ENCODE results near the gene BSN. TPM values are rescaled to one million over a fixed set of nuclear protein-coding genes. Genes with fewer than 3 reads are reported as not detected.
"Not testable (repeated sequence)": the region's sequence is repeated elsewhere in the genome, so short reads cannot be mapped to it uniquely, and the experiment has no call there.

BSN gene
- total and polyA plus RNA-seq, 3 experiments from 2014 or later, result 0.33 to 0.46 TPM; not detected in 1

GRCh38 chr3:49674497-49674983 is 120.3 kb downstream of the BSN start:
- Mint-ChIP-seq H3K36me3 (peaks cover 3 to 50% (median 4%) of the 10 kb centered on the region in 3 donors), H3K9me3 (no peaks in the 10 kb centered on the region), H3K4me1 (peaks cover 30 to 50% (median 38%) of the 10 kb centered on the region in 3 donors), H3K4me3 (peak overlapping the region; percentile 93 to 99 (median 94)), H3K27me3 (no peaks in the 10 kb centered on the region), H3K27ac (peak overlapping the region; percentile 9 to 97 (median 76))
- Histone ChIP-seq H3K4me3 (ENCODE audit: low read length) (peak overlapping the region; percentile 84), H3K4me1 (ENCODE audit: insufficient read depth, low read length) (peaks cover 29% of the 10 kb centered on the region), H3K27me3 (ENCODE audit: insufficient read depth, low read length, poor library complexity, severe bottlenecking) (no peaks in the 10 kb centered on the region), H3K27ac (ENCODE audit: low read depth, low read length) (peak overlapping the region; percentile 80), H3K36me3 (ENCODE audit: insufficient read depth, low read length) (peaks cover 41% of the 10 kb centered on the region), H3K9me3 (ENCODE audit: low read length) (no peaks in the 10 kb centered on the region)
- ChIA-PET CTCF (interaction anchor here (4.3 kb wide), 1 partner anchor 135 kb away, joined by 21 read pairs; no protein-coding TSS in a partner anchor), POLR2A (no interaction called here)
- DNase-seq, result peak in 1 of 5 donors; percentile 63

GRCh38 chr3:49675912-49676311 is 121.6 kb downstream of the BSN start:
- no peaks in the 10 kb centered on the region for H3K27me3 Mint-ChIP-seq
- no peaks in the 10 kb centered on the region for H3K9me3 Mint-ChIP-seq
- CTCF ChIA-PET, result interaction anchor here (4.3 kb wide), 1 partner anchor 136 kb away, joined by 21 read pairs; no protein-coding TSS in a partner anchor
- peaks cover 3 to 63% (median 4%) of the 10 kb centered on the region in 3 donors for H3K36me3 Mint-ChIP-seq
- POLR2A ChIA-PET, result no interaction called here
- no peak overlapping the region for H3K4me3 ChIP-seq (ENCODE audit: low read length)
- peaks cover 32 to 54% (median 38%) of the 10 kb centered on the region in 3 donors for H3K4me1 Mint-ChIP-seq
- peak overlapping the region in 5 of 7 donors; percentile 57 to 98 (median 93) for H3K4me3 Mint-ChIP-seq
- DNase-seq, result no peak
- H3K27ac ChIP-seq (ENCODE audit: low read depth, low read length), result no peak overlapping the region
- no peak overlapping the region for H3K27ac Mint-ChIP-seq
- no peaks in the 10 kb centered on the region for H3K9me3 ChIP-seq (ENCODE audit: low read length)
- no peaks in the 10 kb centered on the region for H3K27me3 ChIP-seq (ENCODE audit: insufficient read depth, low read length, poor library complexity, severe bottlenecking)
- peaks cover 29% of the 10 kb centered on the region for H3K4me1 ChIP-seq (ENCODE audit: insufficient read depth, low read length)
- H3K36me3 ChIP-seq (ENCODE audit: insufficient read depth, low read length), result peaks cover 52% of the 10 kb centered on the region

GRCh38 chr3:49680493-49681231 is 126.4 kb downstream of the BSN start:
- no peak overlapping the region for H3K4me3 Mint-ChIP-seq
- CTCF ChIA-PET, result no interaction called here
- H3K27ac ChIP-seq (ENCODE audit: low read depth, low read length), result no peak overlapping the region
- peaks cover 56% of the 10 kb centered on the region for H3K36me3 ChIP-seq (ENCODE audit: insufficient read depth, low read length)
- H3K4me1 Mint-ChIP-seq, result peaks cover 8 to 26% (median 12%) of the 10 kb centered on the region in 3 donors
- peaks cover 3 to 86% (median 6%) of the 10 kb centered on the region in 3 donors for H3K36me3 Mint-ChIP-seq
- H3K9me3 Mint-ChIP-seq, result no peaks in the 10 kb centered on the region
- no peaks in the 10 kb centered on the region for H3K9me3 ChIP-seq (ENCODE audit: low read length)
- no peaks in the 10 kb centered on the region for H3K27me3 ChIP-seq (ENCODE audit: insufficient read depth, low read length, poor library complexity, severe bottlenecking)
- H3K4me3 ChIP-seq (ENCODE audit: low read length), result no peak overlapping the region
- H3K27me3 Mint-ChIP-seq, result peaks cover 0 to 1% of the 10 kb centered on the region in 2 donors
- H3K27ac Mint-ChIP-seq, result peak overlapping the region in 1 of 8 donors; percentile 82
- POLR2A ChIA-PET, result interaction anchor here (0.6 kb wide), 1 partner anchor 16 kb away, joined by 3 read pairs; no protein-coding TSS in a partner anchor
- no peak for DNase-seq
- H3K4me1 ChIP-seq (ENCODE audit: insufficient read depth, low read length), result peaks cover 11% of the 10 kb centered on the region

- H3K27me3 Mint-ChIP-seq, result peaks cover 0 to 1% of the 10 kb centered on the region in 2 donors
- no peaks in the 10 kb centered on the region for H3K9me3 Mint-ChIP-seq
- Histone ChIP-seq H3K4me1 (ENCODE audit: insufficient read depth, low read length) (peaks cover 6% of the 10 kb centered on the region), H3K36me3 (ENCODE audit: insufficient read depth, low read length) (peaks cover 51% of the 10 kb centered on the region), H3K4me3 (ENCODE audit: low read length) (no peak overlapping the region), H3K9me3 (ENCODE audit: low read length) (no peaks in the 10 kb centered on the region), H3K27ac (ENCODE audit: low read depth, low read length) (no peak overlapping the region), H3K27me3 (ENCODE audit: insufficient read depth, low read length, poor library complexity, severe bottlenecking) (no peaks in the 10 kb centered on the region)
- H3K36me3 Mint-ChIP-seq, result peaks cover 3 to 81% (median 5%) of the 10 kb centered on the region in 3 donors
- no peak overlapping the region for H3K4me3 Mint-ChIP-seq
- no peak overlapping the region for H3K27ac Mint-ChIP-seq
- peaks cover 4 to 24% (median 7%) of the 10 kb centered on the region in 3 donors for H3K4me1 Mint-ChIP-seq
- CTCF ChIA-PET, result no interaction called here
- POLR2A ChIA-PET, result no interaction called here
- no peak for DNase-seq
Observed at GRCh38 chr3:49681232-49681522, 126.9 kb downstream of the BSN start.

GRCh38 chr3:49681543-49681942 is 127.3 kb downstream of the BSN start:
- no peak for DNase-seq
- Mint-ChIP-seq H3K27me3 (peaks cover 0 to 1% of the 10 kb centered on the region in 2 donors), H3K4me3 (no peak overlapping the region), H3K9me3 (no peaks in the 10 kb centered on the region), H3K4me1 (peaks cover 3 to 23% (median 4%) of the 10 kb centered on the region in 3 donors), H3K36me3 (peaks cover 3 to 77% (median 4%) of the 10 kb centered on the region in 3 donors), H3K27ac (no peak overlapping the region)
- ChIA-PET POLR2A (no interaction called here), CTCF (interaction anchor here (1.9 kb wide), 1 partner anchor 142 kb away, joined by 6 read pairs; no protein-coding TSS in a partner anchor)
- Histone ChIP-seq H3K36me3 (ENCODE audit: insufficient read depth, low read length) (peaks cover 47% of the 10 kb centered on the region), H3K27me3 (ENCODE audit: insufficient read depth, low read length, poor library complexity, severe bottlenecking) (no peaks in the 10 kb centered on the region), H3K27ac (ENCODE audit: low read depth, low read length) (no peak overlapping the region), H3K4me3 (ENCODE audit: low read length) (no peak overlapping the region), H3K4me1 (ENCODE audit: insufficient read depth, low read length) (peaks cover 2% of the 10 kb centered on the region), H3K9me3 (ENCODE audit: low read length) (no peaks in the 10 kb centered on the region)

GRCh38 chr3:49683162-49683561 is 128.9 kb downstream of the BSN start:
- Histone ChIP-seq H3K4me1 (ENCODE audit: insufficient read depth, low read length) (no peaks in the 10 kb centered on the region), H3K4me3 (ENCODE audit: low read length) (no peak overlapping the region), H3K27ac (ENCODE audit: low read depth, low read length) (no peak overlapping the region), H3K36me3 (ENCODE audit: insufficient read depth, low read length) (peaks cover 31% of the 10 kb centered on the region), H3K27me3 (ENCODE audit: insufficient read depth, low read length, poor library complexity, severe bottlenecking) (no peaks in the 10 kb centered on the region), H3K9me3 (ENCODE audit: low read length) (no peaks in the 10 kb centered on the region)
- Mint-ChIP-seq H3K4me1 (peaks cover 2 to 21% (median 5%) of the 10 kb centered on the region in 3 donors), H3K4me3 (no peak overlapping the region), H3K27ac (no peak overlapping the region), H3K27me3 (peaks cover 0 to 1% of the 10 kb centered on the region in 2 donors), H3K9me3 (no peaks in the 10 kb centered on the region), H3K36me3 (peaks cover 2 to 61% (median 3%) of the 10 kb centered on the region in 3 donors)
- no peak for DNase-seq
- ChIA-PET CTCF (interaction anchor here (1.9 kb wide), 1 partner anchor 144 kb away, joined by 6 read pairs; no protein-coding TSS in a partner anchor), POLR2A (no interaction called here)

- H3K9me3 Mint-ChIP-seq; H3K9me3 ChIP-seq (ENCODE audit: low read length); H3K27me3 Mint-ChIP-seq; H3K27me3 ChIP-seq (ENCODE audit: insufficient read depth, low read length, poor library complexity, severe bottlenecking); H3K27ac ChIP-seq (ENCODE audit: low read depth, low read length); CTCF ChIA-PET; H3K27ac Mint-ChIP-seq; DNase-seq; POLR2A ChIA-PET; H3K4me3 ChIP-seq (ENCODE audit: low read length); H3K4me1 ChIP-seq (ENCODE audit: insufficient read depth, low read length): not testable (repeated sequence)
- Mint-ChIP-seq H3K36me3 (peaks cover 0 to 55% (median 2%) of the 10 kb centered on the region in 3 donors), H3K4me1 (peaks cover 4 to 34% (median 15%) of the 10 kb centered on the region in 3 donors), H3K4me3 (peak overlapping the region in 1 of 7 donors; percentile 54)
- peaks cover 18% of the 10 kb centered on the region for H3K36me3 ChIP-seq (ENCODE audit: insufficient read depth, low read length)
Observed at GRCh38 chr3:49684453-49684852, 130.2 kb downstream of the BSN start.

GRCh38 chr3:49685103-49685502 is 130.8 kb downstream of the BSN start:
- H3K36me3 ChIP-seq (ENCODE audit: insufficient read depth, low read length), result peaks cover 12% of the 10 kb centered on the region
- H3K4me1 Mint-ChIP-seq, result peaks cover 9 to 36% (median 18%) of the 10 kb centered on the region in 3 donors
- H3K9me3 Mint-ChIP-seq; H3K27ac ChIP-seq (ENCODE audit: low read depth, low read length); H3K4me1 ChIP-seq (ENCODE audit: insufficient read depth, low read length); CTCF ChIA-PET; H3K27me3 ChIP-seq (ENCODE audit: insufficient read depth, low read length, poor library complexity, severe bottlenecking); H3K9me3 ChIP-seq (ENCODE audit: low read length); H3K4me3 ChIP-seq (ENCODE audit: low read length); H3K27me3 Mint-ChIP-seq; DNase-seq; POLR2A ChIA-PET: not testable (repeated sequence)
- H3K27ac Mint-ChIP-seq, result peak overlapping the region in 1 of 8 donors; percentile 9
- H3K4me3 Mint-ChIP-seq, result peak overlapping the region in 3 of 7 donors; percentile 24 to 33 (median 29)
- H3K36me3 Mint-ChIP-seq, result peaks cover 0 to 53% (median 2%) of the 10 kb centered on the region in 3 donors

All from CD8-positive, alpha-beta memory T cell (primary cell).